Right lobe of liver (tissue), 6 donors: ENCODE measurements around the gene PACRG. TPM values are rescaled to one million over a fixed set of nuclear protein-coding genes. Genes with fewer than 3 reads are reported as not detected.

Experiments used
- ATAC-seq, 4 donors: fragments of 200-7000 bp; cut with Tn5 transposase; one replicate each; pipeline ENCODE4 v1.9.1; 2020; ENCODE audit warnings: mild to moderate bottlenecking in 4 of 4, moderate library complexity in 4 of 4
- DNase-seq, 3 donors: peaks; one replicate each; pipeline ENCODE4 v3.0.0-alpha.2; 2020
- H3K27ac ChIP-seq, 3 donors: fragments of 200-600 bp; one replicate each; pipeline ENCODE4 v1.8.0; 2022
- H3K27me3 ChIP-seq, 2 donors: fragments of 200-600 bp; one replicate each; pipeline ENCODE4 v1.8.0; 2022
- H3K36me3 ChIP-seq, 4 donors: fragments of 200-600 bp; sonication (generic) in 1 of 4; one replicate each; pipeline versions ENCODE4 v1.5.1 to v1.8.0; 2017 to 2022; ENCODE audit warnings: control low read depth in 1 of 4
- H3K4me1 ChIP-seq, 4 donors: fragments of 200-600 bp; sonication (generic) in 1 of 4; one replicate each; pipeline versions ENCODE4 v1.5.1 to v1.8.0; 2017 to 2022; ENCODE audit warnings: control low read depth in 1 of 4
- H3K4me3 ChIP-seq, 3 donors: fragments of 200-600 bp; one replicate each; pipeline ENCODE4 v1.8.0; 2022
- H3K9me3 ChIP-seq, 4 donors: fragments of 200-600 bp; sonication (generic) in 1 of 4; one replicate each; pipeline versions ENCODE4 v1.5.1 to v1.8.0; 2017 to 2022; ENCODE audit warnings: control low read depth in 1 of 4
- POLR2A ChIP-seq: fragments of 450-650 bp; IDR thresholded peaks from one replicate; pipeline ENCODE4 v1.6.1; 2017; ENCODE audit warnings: antibody characterized with exemption, mild to moderate bottlenecking
- WGBS: methylation state at CpG from one replicate; pipeline ENCODE4 v1.1.6; 2018; ENCODE audit warnings: low coverage, low lambda C conversion rate; ENCODE audit not compliant: insufficient coverage; ENCODE audit errors: missing lambda C conversion rate; 5-methylcytosine and 5-hydroxymethylcytosine counted together
- intact Hi-C, 2 donors: fragments of 100-400 bp; cut with DNase I; formaldehyde crosslinking; loops; one replicate each; pipeline versions ENCODE4 v1.11.2 to v1.14.1; 2022
- total RNA-seq, 6 experiments: library from RNA; depleted of rRNA in 2 of 6; stranded (reverse); fragments of >200 nt in 2 of 6; fragmentation: NEBNext Ultra II Directional in 3 of 6; extraction: Animal tissue kit (Norgen Biotek cat#: 25700) in 3 of 6; gene quantifications; one replicate each; pipeline versions ENCODE4 v1.1.0 to v1.2.4, GENCODE V29; 2016 to 2023
- TF ChIP-seq, protein P1 (sequence below), 4 donors: fragments of 200-600 bp in 3 of 4; fragments of 450-650 bp in 1 of 4; IDR thresholded peaks; one replicate each; pipeline versions ENCODE4 v1.5.1 to v1.8.0; 2016 to 2022; ENCODE audit warnings: antibody characterized with exemption in 4 of 4, mild to moderate bottlenecking in 2 of 4
- donor health status: DM: no; HTN: yes; CAD: no.
- donor health status: DM: no; HTN: no; CAD: no.
- donor health status: DM: no; HTN: no; CAD: no.
- donor health status: DM: no; HTN: yes; CAD: no.
- donor health status: DM: no; HTN: yes; CAD: no.

The PACRG gene
- total RNA-seq, 6 experiments from 2014 or later: 0.25 to 5.3 (median 2.7) TPM

DNA sequence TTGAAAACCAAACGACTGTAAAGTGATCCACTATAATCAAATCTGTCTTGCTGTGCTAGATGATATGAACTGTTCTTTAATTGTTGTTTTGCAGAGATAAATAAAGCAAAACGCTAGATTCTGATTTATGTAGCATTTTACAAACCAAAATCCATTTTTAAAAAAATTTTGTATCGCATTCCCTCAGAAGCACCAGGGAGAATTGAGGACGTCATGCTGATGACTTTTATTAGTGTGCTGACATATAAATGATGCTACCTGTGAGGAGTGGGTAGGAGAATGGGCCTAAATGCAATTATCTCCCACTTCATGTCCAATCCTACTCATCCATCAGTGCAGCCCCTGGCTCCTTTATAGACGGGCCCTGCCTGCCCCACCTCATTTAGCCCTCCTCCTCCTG lies 282.4 kb downstream of the PACRG start:
- Histone ChIP-seq H3K9me3 (no peaks in the 10 kb centered on the region), H3K27me3 (no peaks in the 10 kb centered on the region), H3K4me1 (no peaks in the 10 kb centered on the region), H3K36me3 (no peaks in the 10 kb centered on the region), H3K4me3 (no peak overlapping the region), H3K27ac (no peak overlapping the region)
- ATAC-seq (no peak), DNase-seq (no peak)
- WGBS: 80% methylated on average over 5 of the region's 5 CpGs
- TF ChIP-seq, protein P1, sequence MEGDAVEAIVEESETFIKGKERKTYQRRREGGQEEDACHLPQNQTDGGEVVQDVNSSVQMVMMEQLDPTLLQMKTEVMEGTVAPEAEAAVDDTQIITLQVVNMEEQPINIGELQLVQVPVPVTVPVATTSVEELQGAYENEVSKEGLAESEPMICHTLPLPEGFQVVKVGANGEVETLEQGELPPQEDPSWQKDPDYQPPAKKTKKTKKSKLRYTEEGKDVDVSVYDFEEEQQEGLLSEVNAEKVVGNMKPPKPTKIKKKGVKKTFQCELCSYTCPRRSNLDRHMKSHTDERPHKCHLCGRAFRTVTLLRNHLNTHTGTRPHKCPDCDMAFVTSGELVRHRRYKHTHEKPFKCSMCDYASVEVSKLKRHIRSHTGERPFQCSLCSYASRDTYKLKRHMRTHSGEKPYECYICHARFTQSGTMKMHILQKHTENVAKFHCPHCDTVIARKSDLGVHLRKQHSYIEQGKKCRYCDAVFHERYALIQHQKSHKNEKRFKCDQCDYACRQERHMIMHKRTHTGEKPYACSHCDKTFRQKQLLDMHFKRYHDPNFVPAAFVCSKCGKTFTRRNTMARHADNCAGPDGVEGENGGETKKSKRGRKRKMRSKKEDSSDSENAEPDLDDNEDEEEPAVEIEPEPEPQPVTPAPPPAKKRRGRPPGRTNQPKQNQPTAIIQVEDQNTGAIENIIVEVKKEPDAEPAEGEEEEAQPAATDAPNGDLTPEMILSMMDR (IDR thresholded peaks at IDR 0.05): no peak
- TF ChIP-seq POLR2A: no peak
- intact Hi-C loops: no loop called here

GRCh38 chr6:163014736-163015135 lies 287.0 kb downstream of the PACRG start:
- ATAC-seq: no peak

DNA sequence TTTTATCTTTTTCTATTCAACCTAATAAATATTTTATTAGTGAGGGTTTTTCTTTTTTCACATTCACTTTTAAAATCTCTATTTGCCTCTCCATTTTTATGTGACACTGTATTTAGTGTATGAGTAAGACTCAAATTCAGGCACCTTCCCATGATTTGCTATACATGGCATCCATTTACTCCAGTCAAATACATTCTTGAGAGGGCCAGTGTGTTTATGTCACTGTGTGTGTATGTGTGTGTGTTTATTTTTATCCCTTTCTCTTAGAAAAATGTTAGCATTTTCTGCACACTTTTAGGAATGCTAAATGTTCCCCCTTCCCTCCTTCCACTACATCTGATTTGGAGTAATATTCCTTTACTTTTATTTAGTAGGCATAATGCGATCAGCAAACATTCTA lies 290.0 kb downstream of the PACRG start:
- H3K27me3 ChIP-seq: no peaks in the 10 kb centered on the region
- WGBS: 100% methylated on average over 1 of the region's 1 CpG

More at GRCh38 chr6:163014736-163015135, 287.0 kb downstream of the PACRG start:
- no peak for DNase-seq
- no peak overlapping the region for H3K27ac ChIP-seq
- intact Hi-C loops: no loop called here
- H3K4me1 ChIP-seq: no peaks in the 10 kb centered on the region
- no peaks in the 10 kb centered on the region for H3K36me3 ChIP-seq
- 31% methylated on average over 1 of the region's 1 CpG for WGBS
- H3K27me3 ChIP-seq: no peaks in the 10 kb centered on the region
- TF ChIP-seq POLR2A: no peak
- TF ChIP-seq, protein P1 (IDR thresholded peaks at IDR 0.05): no peak
- no peaks in the 10 kb centered on the region for H3K9me3 ChIP-seq
- H3K4me3 ChIP-seq: no peak overlapping the region

GRCh38 chr6:163019926-163020325 lies 292.2 kb downstream of the PACRG start:
- no peaks in the 10 kb centered on the region for H3K36me3 ChIP-seq
- DNase-seq: no peak
- WGBS: 64% methylated on average over 3 of the region's 3 CpGs

More for the DNA sequence above, 290.0 kb downstream of the PACRG start:
- no peak overlapping the region for H3K27ac ChIP-seq
- DNase-seq (no peak), ATAC-seq (no peak)
- no peaks in the 10 kb centered on the region for H3K4me1 ChIP-seq
- no peaks in the 10 kb centered on the region for H3K9me3 ChIP-seq
- TF ChIP-seq, protein P1 (IDR thresholded peaks at IDR 0.05): no peak
- TF ChIP-seq POLR2A: no peak
- intact Hi-C loops: no loop called here
- H3K36me3 ChIP-seq: no peaks in the 10 kb centered on the region
- no peak overlapping the region for H3K4me3 ChIP-seq

More at GRCh38 chr6:163019926-163020325, 292.2 kb downstream of the PACRG start:
- Histone ChIP-seq H3K9me3 (no peaks in the 10 kb centered on the region), H3K4me1 (no peaks in the 10 kb centered on the region), H3K27me3 (no peaks in the 10 kb centered on the region), H3K4me3 (no peak overlapping the region), H3K27ac (no peak overlapping the region)
- TF ChIP-seq, protein P1 (IDR thresholded peaks at IDR 0.05): no peak
- TF ChIP-seq POLR2A: no peak
- ATAC-seq: no peak
- intact Hi-C loops: no loop called here
